HepG2 (cell line): ENCODE measurements around the gene LENEP. TPM values are rescaled to one million over a fixed set of nuclear protein-coding genes. Genes with fewer than 3 reads are reported as not detected.

Experiments
- ATAD3A ChIP-seq: sonication (generic); formaldehyde crosslinking; IDR thresholded peaks from 2 replicates; pipeline ENCODE4 v1.4.0; 2020; ENCODE audit warnings: missing genetic modification reagents
- ATF7-NPFF ChIP-seq: sonication (generic); formaldehyde crosslinking; IDR thresholded peaks from 2 replicates; pipeline ENCODE4 v1.8.1; 2023; ENCODE audit warnings: mild to moderate bottlenecking, low read depth, missing genetic modification reagents, moderate library complexity
- ATM ChIP-seq: fragments of 450-650 bp; IDR thresholded peaks from 2 replicates; pipeline ENCODE4 v1.7.1; 2017; ENCODE audit warnings: mild to moderate bottlenecking, borderline replicate concordance
- CREM ChIP-seq, 2 experiments: sonication (generic) in 1 of 2; formaldehyde crosslinking in 1 of 2; IDR thresholded peaks; 2 replicates each; pipeline versions ENCODE4 v1.4.0 to v1.6.1; 2016 to 2020; ENCODE audit warnings: antibody characterized with exemption in 1 of 2, mild to moderate bottlenecking in 1 of 2, missing genetic modification reagents in 1 of 2
- FOSL2 ChIP-seq: sonication (generic); formaldehyde crosslinking; IDR thresholded peaks from 2 replicates; pipeline ENCODE4 v1.4.0; 2020; ENCODE audit warnings: missing genetic modification reagents
- HCFC1 ChIP-seq: fragments of 150-350 bp; IDR thresholded peaks from 2 replicates; pipeline ENCODE4 v1.6.1; 2014; ENCODE audit warnings: low read depth, low read length
- MATR3 ChIP-seq: sonication (generic); formaldehyde crosslinking; IDR thresholded peaks from 2 replicates; pipeline ENCODE4 v1.4.0; 2020; ENCODE audit warnings: missing genetic modification reagents
- MAZ ChIP-seq, 2 experiments: sonication (generic) in 1 of 2; formaldehyde crosslinking in 1 of 2; IDR thresholded peaks; 2 replicates each; pipeline versions ENCODE4 v1.5.0 to v1.6.1; 2012 to 2020; ENCODE audit warnings: low read depth in 2 of 2, mild to moderate bottlenecking in 2 of 2, borderline replicate concordance in 1 of 2, improper control_type of control experiment in 1 of 2, low read length in 1 of 2, missing genetic modification reagents in 1 of 2, moderate library complexity in 1 of 2
- MED1 ChIP-seq: sonication (generic); formaldehyde crosslinking; IDR thresholded peaks from 2 replicates; pipeline ENCODE4 v1.4.0; 2020; ENCODE audit warnings: missing genetic modification reagents
- NR1H2 ChIP-seq: sonication (generic); formaldehyde crosslinking; IDR thresholded peaks from 2 replicates; pipeline ENCODE4 v1.8.1; 2022; ENCODE audit warnings: low read depth, missing genetic modification reagents, borderline replicate concordance
- TCF12 ChIP-seq, 2 experiments: fragments of 450-650 bp in 1 of 2; sonication (generic) in 1 of 2; formaldehyde crosslinking in 1 of 2; IDR thresholded peaks; 2 replicates each; pipeline versions ENCODE4 v1.6.1 to v1.8.0; 2017 to 2022; ENCODE audit warnings: antibody characterized with exemption in 1 of 2, mild to moderate bottlenecking in 1 of 2, missing genetic modification reagents in 1 of 2, moderate library complexity in 1 of 2
- ZFX ChIP-seq: sonication (generic); formaldehyde crosslinking; IDR thresholded peaks from 2 replicates; pipeline ENCODE4 v1.4.0; 2020; ENCODE audit warnings: mild to moderate bottlenecking, low read depth, missing genetic modification reagents, moderate library complexity
- ZNF430 ChIP-seq: sonication (generic); formaldehyde crosslinking; IDR thresholded peaks from 2 replicates; pipeline ENCODE4 v1.9.0; 2021; ENCODE audit warnings: mild to moderate bottlenecking, missing genetic modification reagents
- ZNF501 ChIP-seq: sonication (generic); formaldehyde crosslinking; IDR thresholded peaks from 2 replicates; pipeline ENCODE4 v1.5.1; 2020; ENCODE audit warnings: mild to moderate bottlenecking, moderate library complexity, missing genetic modification reagents
- ZNF672 ChIP-seq: sonication (generic); formaldehyde crosslinking; IDR thresholded peaks from 2 replicates; pipeline ENCODE4 v1.8.1; 2022; ENCODE audit warnings: missing genetic modification reagents
- ZNF724P ChIP-seq: sonication (generic); formaldehyde crosslinking; IDR thresholded peaks from 2 replicates; pipeline ENCODE4 v1.8.0; 2022; ENCODE audit warnings: missing genetic modification reagents, borderline replicate concordance
- ZNF841 ChIP-seq: sonication (generic); formaldehyde crosslinking; IDR thresholded peaks from 2 replicates; pipeline ENCODE4 v1.8.1; 2023; ENCODE audit warnings: missing genetic modification reagents, borderline replicate concordance
- ZNF850 ChIP-seq: sonication (generic); formaldehyde crosslinking; conservative IDR thresholded peaks from 2 replicates; pipeline ENCODE4 v1.9.0; 2021; ENCODE audit warnings: mild to moderate bottlenecking, missing genetic modification reagents
- polyA plus RNA-seq, 8 experiments: library from polyadenylated mRNA; depleted of rRNA in 3 of 8; stranded (reverse) in 7 of 8; unstranded in 1 of 8; fragments of >200 nt; fragmentation: Illumina TruSeq in 4 of 8; extraction: Trizol in 4 of 8; gene quantifications; 2 replicates each; pipeline versions ENCODE4 v1.2.1 to v1.2.3, GENCODE V29; 2011 to 2016; ENCODE audit warnings: low read depth in 4 of 8, missing spikeins in 1 of 8, mixed read lengths in 1 of 8; ENCODE audit not compliant: insufficient read depth in 1 of 8
- total RNA-seq, 5 experiments: library from RNA; depleted of rRNA; stranded (reverse); fragments of >200 nt; fragmentation: Illumina TruSeq; extraction: Trizol; gene quantifications; 2 replicates each; pipeline ENCODE4 v1.2.3, GENCODE V29; 2016; ENCODE audit warnings: low read depth in 1 of 5
- TF ChIP-seq, protein P1 (sequence below): sonication (generic); formaldehyde crosslinking; IDR thresholded peaks from 2 replicates; pipeline ENCODE4 v1.8.1; 2023; ENCODE audit warnings: missing genetic modification reagents, inconsistent platforms, borderline replicate concordance
- TF ChIP-seq, protein P2 (sequence below): sonication (generic); formaldehyde crosslinking; IDR thresholded peaks from 2 replicates; pipeline ENCODE4 v1.5.1; 2020; ENCODE audit warnings: mild to moderate bottlenecking, moderate library complexity, missing genetic modification reagents
- TF ChIP-seq, protein P3 (sequence below): sonication (generic); formaldehyde crosslinking; IDR thresholded peaks from 2 replicates; pipeline ENCODE4 v1.5.1; 2020; ENCODE audit warnings: missing genetic modification reagents, mild to moderate bottlenecking, borderline replicate concordance
- TF ChIP-seq, protein P4 (sequence below): sonication (generic); formaldehyde crosslinking; IDR thresholded peaks from 2 replicates; pipeline ENCODE4 v1.4.0; 2020; ENCODE audit warnings: missing genetic modification reagents

The LENEP gene
- total and polyA plus RNA-seq, 2 of the 13 experiments (the other 11 are each of a cell fraction or from before 2014, with no cell fraction given): 0.29 TPM; not detected in 1

DNA sequence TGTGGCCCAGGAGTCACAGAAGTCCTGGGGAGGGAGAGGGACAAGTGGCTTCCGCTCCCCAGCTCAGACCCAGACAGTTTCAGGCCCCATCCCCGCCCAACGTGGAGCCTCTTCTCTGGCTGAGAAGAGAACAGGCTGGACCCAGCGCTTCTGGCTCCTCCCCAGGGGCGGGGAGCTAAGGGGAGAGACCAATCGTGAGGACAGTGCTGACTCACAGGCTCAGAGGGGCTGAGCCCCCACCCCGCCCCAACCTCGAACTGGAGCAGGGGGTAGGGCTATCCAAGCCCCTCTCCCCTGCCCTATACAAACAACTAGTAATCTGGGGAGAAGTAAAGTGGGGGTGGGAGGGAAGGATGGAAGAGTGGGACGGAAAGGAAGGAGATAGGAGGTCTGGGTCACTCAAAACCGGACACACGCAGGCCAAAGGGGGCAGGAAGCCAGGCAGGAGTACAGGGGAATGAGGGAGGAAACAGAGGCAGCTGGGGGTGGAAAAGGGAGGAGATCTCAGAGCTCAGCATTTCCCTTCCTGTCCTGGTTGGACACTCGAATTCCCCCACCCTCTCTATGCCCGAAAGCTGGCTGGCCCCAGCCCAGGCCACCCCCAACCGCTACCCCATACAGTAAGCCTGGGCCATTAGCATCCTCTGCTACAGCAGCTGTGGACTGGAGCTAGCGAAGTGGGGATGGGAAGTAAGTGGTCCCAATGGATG is 22.6 kb upstream of the LENEP start, which contains the start of gene SHC1 (continued):
- TF ChIP-seq, protein P1, sequence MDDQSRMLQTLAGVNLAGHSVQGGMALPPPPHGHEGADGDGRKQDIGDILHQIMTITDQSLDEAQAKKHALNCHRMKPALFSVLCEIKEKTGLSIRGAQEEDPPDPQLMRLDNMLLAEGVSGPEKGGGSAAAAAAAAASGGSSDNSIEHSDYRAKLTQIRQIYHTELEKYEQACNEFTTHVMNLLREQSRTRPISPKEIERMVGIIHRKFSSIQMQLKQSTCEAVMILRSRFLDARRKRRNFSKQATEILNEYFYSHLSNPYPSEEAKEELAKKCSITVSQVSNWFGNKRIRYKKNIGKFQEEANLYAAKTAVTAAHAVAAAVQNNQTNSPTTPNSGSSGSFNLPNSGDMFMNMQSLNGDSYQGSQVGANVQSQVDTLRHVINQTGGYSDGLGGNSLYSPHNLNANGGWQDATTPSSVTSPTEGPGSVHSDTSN (CRISPR knock-in tag): no peak
- TF ChIP-seq ZNF501 (CRISPR knock-in tag): peak; percentile 74
- TF ChIP-seq, protein P2, sequence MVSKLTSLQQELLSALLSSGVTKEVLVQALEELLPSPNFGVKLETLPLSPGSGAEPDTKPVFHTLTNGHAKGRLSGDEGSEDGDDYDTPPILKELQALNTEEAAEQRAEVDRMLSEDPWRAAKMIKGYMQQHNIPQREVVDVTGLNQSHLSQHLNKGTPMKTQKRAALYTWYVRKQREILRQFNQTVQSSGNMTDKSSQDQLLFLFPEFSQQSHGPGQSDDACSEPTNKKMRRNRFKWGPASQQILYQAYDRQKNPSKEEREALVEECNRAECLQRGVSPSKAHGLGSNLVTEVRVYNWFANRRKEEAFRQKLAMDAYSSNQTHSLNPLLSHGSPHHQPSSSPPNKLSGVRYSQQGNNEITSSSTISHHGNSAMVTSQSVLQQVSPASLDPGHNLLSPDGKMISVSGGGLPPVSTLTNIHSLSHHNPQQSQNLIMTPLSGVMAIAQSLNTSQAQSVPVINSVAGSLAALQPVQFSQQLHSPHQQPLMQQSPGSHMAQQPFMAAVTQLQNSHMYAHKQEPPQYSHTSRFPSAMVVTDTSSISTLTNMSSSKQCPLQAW (CRISPR knock-in tag): peak; percentile 83
- no peak for TF ChIP-seq ATM
- peak; percentile 31; the same call in 1 of the 2 replicates for TF ChIP-seq ZFX (CRISPR knock-in tag)
- no peak; the same call in 1 of the 2 replicates for TF ChIP-seq ATF7-NPFF (CRISPR knock-in tag)
- no peak for TF ChIP-seq NR1H2 (CRISPR knock-in tag)
- TF ChIP-seq ZNF724P (CRISPR knock-in tag): no peak
- no peak for TF ChIP-seq MATR3 (CRISPR knock-in tag)
- no peak for TF ChIP-seq HCFC1
- TF ChIP-seq MAZ (IDR thresholded peaks at IDR 0.05; ENCODE audit: borderline replicate concordance, low read depth, low read length): peak; percentile 83
- TF ChIP-seq MAZ (CRISPR knock-in tag; IDR thresholded peaks at IDR 0.05; ENCODE audit: low read depth): 0 out of 2 replicates have a peak, but pooled peaks have one; percentile 48
- TF ChIP-seq ZNF841 (CRISPR knock-in tag): no peak
- no peak for TF ChIP-seq ZNF672
- no peak for TF ChIP-seq TCF12 (IDR thresholded peaks at IDR 0.05)
- no peak for TF ChIP-seq TCF12 (CRISPR knock-in tag; IDR thresholded peaks at IDR 0.05)
- TF ChIP-seq, protein P3, sequence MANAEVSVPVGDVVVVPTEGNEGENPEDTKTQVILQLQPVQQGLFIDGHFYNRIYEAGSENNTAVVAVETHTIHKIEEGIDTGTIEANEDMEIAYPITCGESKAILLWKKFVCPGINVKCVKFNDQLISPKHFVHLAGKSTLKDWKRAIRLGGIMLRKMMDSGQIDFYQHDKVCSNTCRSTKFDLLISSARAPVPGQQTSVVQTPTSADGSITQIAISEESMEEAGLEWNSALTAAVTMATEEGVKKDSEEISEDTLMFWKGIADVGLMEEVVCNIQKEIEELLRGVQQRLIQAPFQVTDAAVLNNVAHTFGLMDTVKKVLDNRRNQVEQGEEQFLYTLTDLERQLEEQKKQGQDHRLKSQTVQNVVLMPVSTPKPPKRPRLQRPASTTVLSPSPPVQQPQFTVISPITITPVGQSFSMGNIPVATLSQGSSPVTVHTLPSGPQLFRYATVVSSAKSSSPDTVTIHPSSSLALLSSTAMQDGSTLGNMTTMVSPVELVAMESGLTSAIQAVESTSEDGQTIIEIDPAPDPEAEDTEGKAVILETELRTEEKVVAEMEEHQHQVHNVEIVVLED (CRISPR knock-in tag): no peak
- TF ChIP-seq ZNF850: no peak
- TF ChIP-seq FOSL2 (CRISPR knock-in tag): peak; percentile 89
- TF ChIP-seq, protein P4, sequence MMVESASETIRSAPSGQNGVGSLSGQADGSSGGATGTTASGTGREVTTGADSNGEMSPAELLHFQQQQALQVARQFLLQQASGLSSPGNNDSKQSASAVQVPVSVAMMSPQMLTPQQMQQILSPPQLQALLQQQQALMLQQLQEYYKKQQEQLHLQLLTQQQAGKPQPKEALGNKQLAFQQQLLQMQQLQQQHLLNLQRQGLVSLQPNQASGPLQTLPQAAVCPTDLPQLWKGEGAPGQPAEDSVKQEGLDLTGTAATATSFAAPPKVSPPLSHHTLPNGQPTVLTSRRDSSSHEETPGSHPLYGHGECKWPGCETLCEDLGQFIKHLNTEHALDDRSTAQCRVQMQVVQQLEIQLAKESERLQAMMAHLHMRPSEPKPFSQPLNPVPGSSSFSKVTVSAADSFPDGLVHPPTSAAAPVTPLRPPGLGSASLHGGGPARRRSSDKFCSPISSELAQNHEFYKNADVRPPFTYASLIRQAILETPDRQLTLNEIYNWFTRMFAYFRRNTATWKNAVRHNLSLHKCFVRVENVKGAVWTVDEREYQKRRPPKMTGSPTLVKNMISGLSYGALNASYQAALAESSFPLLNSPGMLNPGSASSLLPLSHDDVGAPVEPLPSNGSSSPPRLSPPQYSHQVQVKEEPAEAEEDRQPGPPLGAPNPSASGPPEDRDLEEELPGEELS (CRISPR knock-in tag): 0 out of 2 replicates have a peak, but pooled peaks have one; percentile 8
- TF ChIP-seq ATAD3A (CRISPR knock-in tag): no peak
- peak; percentile 27; the same call in 1 of the 2 replicates for TF ChIP-seq CREM (IDR thresholded peaks at IDR 0.05)
- no peak for TF ChIP-seq CREM (CRISPR knock-in tag; IDR thresholded peaks at IDR 0.05)
- TF ChIP-seq MED1 (CRISPR knock-in tag): peak; percentile 37; the same call in 1 of the 2 replicates
- TF ChIP-seq ZNF430 (CRISPR knock-in tag): no peak
